ENCODE data around the gene AKR1C3.
"Not testable (repeated sequence)": the region's sequence is repeated elsewhere in the genome, so short reads cannot be mapped to it uniquely, and the experiment has no call there.

The AKR1C3 gene

GRCh38 chr10:5089865-5090264 is 4.3 kb upstream of the AKR1C3 start:
- DNase-seq = no peak

GRCh38 chr10:5090551-5090950 is 3.7 kb upstream of the AKR1C3 start:
- no peak for DNase-seq

- DNase-seq = no peak
Measured at GRCh38 chr10:5091196-5091595, 3.0 kb upstream of the AKR1C3 start.

GRCh38 chr10:5092375-5092774 is 1.8 kb upstream of the AKR1C3 start:
- no peak for DNase-seq

GRCh38 chr10:5092848-5093790 is 1.1 kb upstream of the AKR1C3 start:
- no peak for DNase-seq

GRCh38 chr10:5095687-5096086 is 1.5 kb downstream of the AKR1C3 start:
- no peak for DNase-seq

GRCh38 chr10:5096108-5096507 is 1.9 kb downstream of the AKR1C3 start:
- no peak for DNase-seq

- DNase-seq = not testable (repeated sequence)
Measured at GRCh38 chr10:5102479-5102878, 8.3 kb downstream of the AKR1C3 start.

- DNase-seq = no peak
Measured at GRCh38 chr10:5103481-5103880, 9.3 kb downstream of the AKR1C3 start.

GRCh38 chr10:5105626-5106025 is 11.4 kb downstream of the AKR1C3 start:
- no peak for DNase-seq

GRCh38 chr10:5106553-5106952 is 12.3 kb downstream of the AKR1C3 start:
- no peak for DNase-seq

- no peak for DNase-seq
Measured at GRCh38 chr10:5107860-5108526, 13.8 kb downstream of the AKR1C3 start.

- DNase-seq = no peak
Measured at GRCh38 chr10:5108658-5109416, 14.6 kb downstream of the AKR1C3 start.

GRCh38 chr10:5109861-5110260 is 15.6 kb downstream of the AKR1C3 start:
- DNase-seq = not testable (repeated sequence)

GRCh38 chr10:5116621-5117020 is 22.4 kb downstream of the AKR1C3 start:
- no peak for DNase-seq

GRCh38 chr10:5117026-5117425 is 22.8 kb downstream of the AKR1C3 start:
- no peak for DNase-seq

- not testable (repeated sequence) for DNase-seq
Measured at GRCh38 chr10:5119997-5120396, 25.8 kb downstream of the AKR1C3 start.

- DNase-seq = no peak
Measured at GRCh38 chr10:5123886-5124285, 29.7 kb downstream of the AKR1C3 start.

GRCh38 chr10:5125315-5126044 is 31.3 kb downstream of the AKR1C3 start:
- DNase-seq = no peak

GRCh38 chr10:5135581-5135980 is 41.4 kb downstream of the AKR1C3 start:
- no peak for DNase-seq

- DNase-seq = no peak
Measured at GRCh38 chr10:5136468-5137087, 42.4 kb downstream of the AKR1C3 start.

GRCh38 chr10:5137699-5138098 is 43.5 kb downstream of the AKR1C3 start:
- not testable (repeated sequence) for DNase-seq
